Measurements from ENCODE around the gene CLEC9A. TPM values are rescaled to one million over a fixed set of nuclear protein-coding genes. Genes with fewer than 3 reads are reported as not detected.

CLEC9A gene
- total and polyA plus RNA-seq, 2 donors (not counting 3 experiments of a cell fraction or from before 2014, with no cell fraction given): not detected

DNA sequence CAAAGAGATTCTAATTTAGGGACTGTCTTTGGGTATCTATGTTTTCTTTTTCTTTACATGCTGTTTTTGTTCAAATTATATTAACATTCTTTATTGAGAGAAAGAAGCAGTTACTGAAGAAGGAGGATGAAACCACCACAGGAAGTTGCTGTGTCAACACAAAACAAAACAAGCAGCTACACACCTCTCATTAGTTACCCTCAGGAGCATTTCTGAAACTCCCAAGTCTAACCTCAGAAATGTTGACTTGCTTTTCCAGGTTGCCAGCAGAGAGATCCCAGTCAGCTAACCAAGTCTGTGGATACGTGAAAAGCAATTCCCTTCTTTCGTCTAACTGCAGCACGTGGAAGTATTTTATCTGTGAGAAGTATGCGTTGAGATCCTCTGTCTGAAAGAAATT lies 34.8 kb downstream of the CLEC9A start:
- Histone ChIP-seq H3K9me1 (replicated peaks; ENCODE audit: control insufficient read depth, extremely low read depth, insufficient read depth, low read length) (no peaks in the 10 kb centered on the region), H3K36me3 (ENCODE audit: control insufficient read depth in 2 of 2, extremely low read depth in 1 of 2, insufficient read depth in 2 of 2, low read length in 2 of 2) (no peaks in the 10 kb centered on the region), H2AFZ (ENCODE audit: low read depth, low read length) (no peak overlapping the region), H3K9ac (replicated peaks; ENCODE audit: extremely low read depth, insufficient read depth, low read length) (no peak overlapping the region), H4K20me1 (replicated peaks; ENCODE audit: control insufficient read depth, extremely low read depth, insufficient read depth, low read length) (no peaks in the 10 kb centered on the region), H3K4me2 (ENCODE audit: insufficient read depth, low read length) (no peak overlapping the region), H3K4me1 (ENCODE audit: control insufficient read depth, extremely low read depth, insufficient read depth, low read length) (peaks cover 44% of the 10 kb centered on the region), H3K27me3 (ENCODE audit: control insufficient read depth in 2 of 2, insufficient read depth in 2 of 2, low read length in 2 of 2) (no peaks in the 10 kb centered on the region), H3K4me3 (replicated peaks in 1 of 3; ENCODE audit: insufficient read depth in 1 of 3, low read depth in 1 of 3, low read length in 3 of 3) (no peak overlapping the region), H3K9me3 (replicated peaks; ENCODE audit: control insufficient read depth, insufficient read depth, low read length) (no peaks in the 10 kb centered on the region), H3K27ac (ENCODE audit: insufficient read depth, low read depth, low read length) (no peak overlapping the region), H3K79me2 (ENCODE audit: control insufficient read depth, insufficient read depth, low read length) (no peaks in the 10 kb centered on the region)
- intact Hi-C loops (cut with micrococcal nuclease) (loop anchor here (10.0 kb wide), 1 partner anchor 1110 kb away; the partner anchor contains the start of gene SMIM10L1), dilution Hi-C loops (cut with MboI; ENCODE audit: extremely low pct_ligation_motif_present, low sequenced_read_pairs) (no loop called here)
- TF ChIP-seq FOS (IDR thresholded peaks at IDR 0.05; ENCODE audit: borderline replicate concordance, insufficient read depth, low read length): no peak
- TF ChIP-seq, protein P1, sequence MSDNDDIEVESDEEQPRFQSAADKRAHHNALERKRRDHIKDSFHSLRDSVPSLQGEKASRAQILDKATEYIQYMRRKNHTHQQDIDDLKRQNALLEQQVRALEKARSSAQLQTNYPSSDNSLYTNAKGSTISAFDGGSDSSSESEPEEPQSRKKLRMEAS (IDR thresholded peaks at IDR 0.05; ENCODE audit: insufficient read depth, insufficient read length): no peak
- TF ChIP-seq MYC (IDR thresholded peaks at IDR 0.05; ENCODE audit: low read depth, low read length): no peak
- no peak for TF ChIP-seq POLR2AphosphoS5 (IDR thresholded peaks at IDR 0.05; ENCODE audit: insufficient read depth, low read depth, low read length)
- no peak for TF ChIP-seq JUN (IDR thresholded peaks at IDR 0.05; ENCODE audit: borderline replicate concordance, insufficient read depth, insufficient read length, low read depth)
- TF ChIP-seq, protein P2, sequence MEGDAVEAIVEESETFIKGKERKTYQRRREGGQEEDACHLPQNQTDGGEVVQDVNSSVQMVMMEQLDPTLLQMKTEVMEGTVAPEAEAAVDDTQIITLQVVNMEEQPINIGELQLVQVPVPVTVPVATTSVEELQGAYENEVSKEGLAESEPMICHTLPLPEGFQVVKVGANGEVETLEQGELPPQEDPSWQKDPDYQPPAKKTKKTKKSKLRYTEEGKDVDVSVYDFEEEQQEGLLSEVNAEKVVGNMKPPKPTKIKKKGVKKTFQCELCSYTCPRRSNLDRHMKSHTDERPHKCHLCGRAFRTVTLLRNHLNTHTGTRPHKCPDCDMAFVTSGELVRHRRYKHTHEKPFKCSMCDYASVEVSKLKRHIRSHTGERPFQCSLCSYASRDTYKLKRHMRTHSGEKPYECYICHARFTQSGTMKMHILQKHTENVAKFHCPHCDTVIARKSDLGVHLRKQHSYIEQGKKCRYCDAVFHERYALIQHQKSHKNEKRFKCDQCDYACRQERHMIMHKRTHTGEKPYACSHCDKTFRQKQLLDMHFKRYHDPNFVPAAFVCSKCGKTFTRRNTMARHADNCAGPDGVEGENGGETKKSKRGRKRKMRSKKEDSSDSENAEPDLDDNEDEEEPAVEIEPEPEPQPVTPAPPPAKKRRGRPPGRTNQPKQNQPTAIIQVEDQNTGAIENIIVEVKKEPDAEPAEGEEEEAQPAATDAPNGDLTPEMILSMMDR (IDR thresholded peaks at IDR 0.05; ENCODE audit: extremely low read depth in 1 of 2, insufficient read depth in 1 of 2, low read depth in 1 of 2, low read length in 2 of 2): no peak
- TF ChIP-seq POLR2A (IDR thresholded peaks at IDR 0.05; ENCODE audit: low read depth, low read length): no peak
- TF ChIP-seq GATA2 (IDR thresholded peaks at IDR 0.05; ENCODE audit: insufficient read depth, insufficient read length, low read depth, low read length): no peak
- no peak for TF ChIP-seq EZH2 (IDR thresholded peaks at IDR 0.05; ENCODE audit: borderline replicate concordance, low read depth, low read length, severe bottlenecking)
- CTCF ChIA-PET: interaction anchor here (1.4 kb wide), 2 partner anchors 23 to 27 kb away, joined by 3 to 4 read pairs; no protein-coding TSS in a partner anchor
- FAIRE-seq (no peak), DNase-seq (ENCODE audit: low read depth, low spot score) (no peak)
- POLR2A ChIA-PET: no interaction called here
- no TSS peak for BruUV-seq (replicated peaks)

All from endothelial cell of umbilical vein (primary cell).